ENCODE measurements around the gene FAM169A.
"Not testable (repeated sequence)": the region's sequence is repeated elsewhere in the genome, so short reads cannot be mapped to it uniquely, and the experiment has no call there.

DNA sequence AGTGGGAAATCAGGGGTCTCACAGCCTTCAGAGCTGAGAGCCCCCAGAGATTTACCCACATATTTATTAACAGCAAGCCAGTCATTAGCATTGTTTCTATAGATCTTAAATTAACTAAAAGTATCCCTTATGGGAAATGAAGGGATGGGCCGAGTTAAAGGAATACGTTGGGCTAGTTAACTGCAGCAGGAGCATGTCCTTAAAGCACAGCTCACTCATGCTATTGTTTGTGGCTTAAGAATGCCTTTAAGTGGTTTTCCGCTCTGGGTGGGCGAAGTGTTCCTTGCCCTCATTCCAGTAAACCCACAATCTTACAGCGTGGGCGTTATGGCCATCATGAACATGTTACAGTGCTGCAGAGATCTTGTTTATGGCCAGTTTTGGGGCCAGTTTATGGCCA is 42.0 kb upstream of the FAM169A start:
- TF ChIP-seq, protein P1, sequence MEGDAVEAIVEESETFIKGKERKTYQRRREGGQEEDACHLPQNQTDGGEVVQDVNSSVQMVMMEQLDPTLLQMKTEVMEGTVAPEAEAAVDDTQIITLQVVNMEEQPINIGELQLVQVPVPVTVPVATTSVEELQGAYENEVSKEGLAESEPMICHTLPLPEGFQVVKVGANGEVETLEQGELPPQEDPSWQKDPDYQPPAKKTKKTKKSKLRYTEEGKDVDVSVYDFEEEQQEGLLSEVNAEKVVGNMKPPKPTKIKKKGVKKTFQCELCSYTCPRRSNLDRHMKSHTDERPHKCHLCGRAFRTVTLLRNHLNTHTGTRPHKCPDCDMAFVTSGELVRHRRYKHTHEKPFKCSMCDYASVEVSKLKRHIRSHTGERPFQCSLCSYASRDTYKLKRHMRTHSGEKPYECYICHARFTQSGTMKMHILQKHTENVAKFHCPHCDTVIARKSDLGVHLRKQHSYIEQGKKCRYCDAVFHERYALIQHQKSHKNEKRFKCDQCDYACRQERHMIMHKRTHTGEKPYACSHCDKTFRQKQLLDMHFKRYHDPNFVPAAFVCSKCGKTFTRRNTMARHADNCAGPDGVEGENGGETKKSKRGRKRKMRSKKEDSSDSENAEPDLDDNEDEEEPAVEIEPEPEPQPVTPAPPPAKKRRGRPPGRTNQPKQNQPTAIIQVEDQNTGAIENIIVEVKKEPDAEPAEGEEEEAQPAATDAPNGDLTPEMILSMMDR (IDR thresholded peaks at IDR 0.05), result not testable (repeated sequence)
- TF ChIP-seq POLR2A (IDR thresholded peaks at IDR 0.05), result not testable (repeated sequence)
